Measurements from ENCODE around the gene SRRD.

GRCh38 chr22:26462641-26463040 lies 21.0 kb upstream of the SRRD start:
- no peak for TF ChIP-seq CTCF (IDR thresholded peaks at IDR 0.05)
- no peak for TF ChIP-seq POLR2A (IDR thresholded peaks at IDR 0.05)

Data from thyroid gland (tissue), 4 donors.